ENCODE data around the gene SNX14.

- no peak for TF ChIP-seq REST (IDR thresholded peaks at IDR 0.05; ENCODE audit: insufficient read depth in 1 of 2, low read depth in 2 of 2, low read length in 2 of 2)
- no peak for TF ChIP-seq POLR2AphosphoS5 (IDR thresholded peaks at IDR 0.05; ENCODE audit: low read depth, low read length)
These were observed 16.7 kb upstream of the SNX14 start for GRCh38 chr6:85610182-85610895.

Measured in PFSK-1 (cell line).